Measurements from ENCODE around the gene USP48.
A peak's percentile ranks its signal among the peaks of the same experiment; 100 is the strongest.
"Not testable (repeated sequence)": the region's sequence is repeated elsewhere in the genome, so short reads cannot be mapped to it uniquely, and the experiment has no call there.

USP48 gene

GRCh38 chr1:21696931-21697330, 86.0 kb downstream of the USP48 start:
- DNase-seq (ENCODE audit: low spot score), result no peak

- DNase-seq (ENCODE audit: low spot score), result no peak
Observed at GRCh38 chr1:21693732-21694131, 89.2 kb downstream of the USP48 start.

GRCh38 chr1:21691739-21692138, 91.2 kb downstream of the USP48 start:
- no peak for DNase-seq (ENCODE audit: low spot score)

GRCh38 chr1:21689661-21690372, 93.1 kb downstream of the USP48 start:
- no peak for DNase-seq (ENCODE audit: low spot score)

GRCh38 chr1:21687081-21687529, 95.8 kb downstream of the USP48 start:
- DNase-seq (ENCODE audit: low spot score), result no peak

GRCh38 chr1:21685946-21686678, 96.8 kb downstream of the USP48 start:
- no peak for DNase-seq (ENCODE audit: low spot score)

GRCh38 chr1:21681426-21681825, 101.5 kb downstream of the USP48 start:
- no peak for DNase-seq (ENCODE audit: low spot score)

- DNase-seq (ENCODE audit: low spot score), result no peak
Observed at GRCh38 chr1:21680918-21681317, 102.0 kb downstream of the USP48 start.

- DNase-seq (ENCODE audit: low spot score), result no peak
Observed at GRCh38 chr1:21680381-21680780, 102.6 kb downstream of the USP48 start.

- no peak for DNase-seq (ENCODE audit: low spot score)
Observed at GRCh38 chr1:21677168-21677567, 105.8 kb downstream of the USP48 start.

- DNase-seq (ENCODE audit: low spot score), result no peak
Observed at GRCh38 chr1:21674957-21675356, 108.0 kb downstream of the USP48 start.

- not testable (repeated sequence) for DNase-seq (ENCODE audit: low spot score)
Observed at GRCh38 chr1:21673853-21674252, 109.1 kb downstream of the USP48 start.

GRCh38 chr1:21673277-21673780, 109.6 kb downstream of the USP48 start:
- peak; percentile 46 for DNase-seq (ENCODE audit: low spot score)

GRCh38 chr1:21672478-21673276, 110.3 kb downstream of the USP48 start:
- DNase-seq (ENCODE audit: low spot score), result no peak

- no peak for DNase-seq (ENCODE audit: low spot score)
Observed at GRCh38 chr1:21671915-21672314, 111.0 kb downstream of the USP48 start.

- DNase-seq (ENCODE audit: low spot score), result no peak
Observed at GRCh38 chr1:21670956-21671902, 111.7 kb downstream of the USP48 start.

GRCh38 chr1:21670059-21670881, 112.7 kb downstream of the USP48 start:
- DNase-seq (ENCODE audit: low spot score), result no peak

GRCh38 chr1:21669258-21670058, 113.5 kb downstream of the USP48 start, which contains the start of gene RAP1GAP:
RAP1GAP (minus strand) TSS chr1:21669357; CDS start chr1:21620032, 49,325 bp downstream.
- DNase-seq (ENCODE audit: low spot score), result peak; percentile 81

GRCh38 chr1:21668951-21669257, 114.0 kb downstream of the USP48 start:
- no peak for DNase-seq (ENCODE audit: low spot score)

All from iPS-NIHi11 (cell line).